GM19324 (cell line): ENCODE results near the gene SLC43A1.

Source experiments
- ATAC-seq: cut with Tn5 transposase; IDR thresholded peaks from one replicate; pipeline ENCODE4 v1.9.1; 2021; ENCODE audit warnings: mild to moderate bottlenecking, moderate library complexity; ENCODE audit not compliant: unreplicated experiment, low FRiP score

Gene SLC43A1

GRCh38 chr11:57530215-57530595, 14.7 kb upstream of the SLC43A1 start:
- no peak for ATAC-seq

DNA sequence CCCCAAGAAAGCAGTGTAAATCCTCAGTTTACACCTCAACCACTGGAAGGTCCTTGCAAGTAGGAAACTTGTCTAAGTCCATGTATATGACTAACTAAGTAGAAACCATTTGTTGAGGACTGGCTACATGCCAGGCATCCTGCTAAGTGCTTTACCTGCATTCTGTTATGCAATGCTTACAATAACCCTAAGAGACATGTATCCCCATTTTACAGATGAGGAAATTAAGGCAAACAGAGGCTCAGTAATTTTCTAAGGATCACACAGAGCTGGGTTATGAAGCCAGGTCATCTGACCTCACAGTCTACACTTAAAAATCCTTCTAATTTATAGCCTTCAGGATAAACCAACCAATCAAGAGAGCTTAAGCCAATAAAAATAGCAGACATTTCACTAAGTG, 13.5 kb upstream of the SLC43A1 start:
- ATAC-seq = no peak

DNA sequence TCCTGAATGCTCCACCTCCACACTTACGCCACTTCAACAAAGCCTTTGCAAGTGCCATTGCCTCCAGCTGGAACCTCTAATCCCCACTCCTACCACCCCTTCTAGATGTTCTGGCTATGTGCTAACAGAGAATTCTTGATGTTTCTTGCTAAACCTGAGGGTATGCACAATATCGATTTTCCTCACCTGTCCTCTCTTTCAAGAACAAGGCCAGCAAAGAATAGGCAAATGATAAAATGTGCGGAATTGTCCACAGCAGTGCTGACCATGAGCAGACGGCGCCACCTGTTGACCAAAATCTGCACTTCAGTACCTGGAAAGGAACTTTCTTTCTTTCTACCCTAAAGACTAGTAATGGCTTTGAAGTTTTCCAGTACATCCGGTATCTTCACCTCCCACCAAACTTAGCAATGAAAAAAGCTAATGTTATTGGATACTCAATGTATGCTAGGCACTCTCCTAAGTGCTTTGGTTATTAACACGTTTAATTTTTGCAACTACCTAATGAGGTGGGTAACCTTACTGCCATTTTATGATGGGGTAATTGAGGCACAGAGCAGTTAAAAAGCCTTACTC, 11.6 kb upstream of the SLC43A1 start:
- no peak for ATAC-seq

- no peak for ATAC-seq
Observed at GRCh38 chr11:57523419-57523818, 7.9 kb upstream of the SLC43A1 start.

- no peak for ATAC-seq
Observed at GRCh38 chr11:57521116-57521515, 5.6 kb upstream of the SLC43A1 start.

DNA sequence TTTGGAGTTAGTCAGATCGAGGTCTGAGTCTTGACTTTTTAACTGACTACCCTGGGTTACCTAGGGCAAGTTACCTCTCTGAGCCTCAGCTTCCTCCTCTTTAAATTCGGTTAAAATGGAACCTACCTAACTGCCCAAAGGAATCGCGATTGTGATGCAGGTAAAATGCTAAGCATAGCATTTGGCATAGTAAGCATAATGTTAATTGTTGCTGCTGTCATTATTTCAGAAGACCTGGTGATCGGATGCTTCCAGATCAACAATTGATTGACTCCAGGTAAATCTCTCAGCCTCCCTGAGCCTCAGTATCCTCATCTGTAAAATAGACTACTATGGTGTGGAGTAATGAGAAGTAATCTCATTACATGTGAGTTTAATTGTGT, 550 bp upstream of the SLC43A1 start:
- no peak for ATAC-seq

DNA sequence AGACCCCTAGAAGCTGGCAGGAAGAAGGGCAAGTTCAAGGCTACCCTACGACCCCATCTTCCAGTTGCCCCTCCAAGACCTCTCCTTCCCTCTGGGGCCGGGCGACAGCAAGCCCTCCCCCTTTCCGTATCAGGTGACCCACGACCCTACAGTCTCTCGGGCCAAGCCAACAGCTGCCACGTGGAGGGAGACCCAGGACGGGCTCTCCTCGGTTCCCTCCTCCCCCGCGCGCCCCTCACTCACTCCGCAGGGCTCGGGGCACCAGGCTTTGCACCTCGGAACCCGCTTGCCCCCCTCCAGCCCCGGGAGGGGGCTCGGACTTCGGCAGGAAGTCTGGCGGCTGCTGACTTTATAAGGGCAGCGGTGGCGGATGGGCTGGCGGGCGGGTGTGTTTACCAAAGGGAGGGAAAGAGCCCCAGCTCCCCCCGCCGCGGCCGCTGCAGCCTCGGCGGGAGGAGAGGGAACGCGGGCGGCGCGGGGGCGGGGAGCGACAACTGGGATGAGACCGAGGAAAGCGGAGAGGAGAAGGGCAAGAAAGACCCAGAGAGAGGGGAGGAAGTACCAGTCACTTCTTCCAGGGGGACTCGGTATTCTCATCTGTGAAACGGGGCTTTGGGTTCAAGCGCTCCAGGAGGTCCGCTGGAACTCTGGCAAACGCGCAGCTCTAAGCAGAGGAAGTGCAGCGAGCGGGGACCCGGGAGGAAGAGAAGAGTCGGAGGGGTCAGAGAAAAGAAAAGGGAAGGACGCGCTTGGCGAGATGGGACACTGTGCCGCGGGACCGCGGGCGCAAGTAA, 767 bp downstream of the SLC43A1 start:
- ATAC-seq = peak; percentile 39

DNA sequence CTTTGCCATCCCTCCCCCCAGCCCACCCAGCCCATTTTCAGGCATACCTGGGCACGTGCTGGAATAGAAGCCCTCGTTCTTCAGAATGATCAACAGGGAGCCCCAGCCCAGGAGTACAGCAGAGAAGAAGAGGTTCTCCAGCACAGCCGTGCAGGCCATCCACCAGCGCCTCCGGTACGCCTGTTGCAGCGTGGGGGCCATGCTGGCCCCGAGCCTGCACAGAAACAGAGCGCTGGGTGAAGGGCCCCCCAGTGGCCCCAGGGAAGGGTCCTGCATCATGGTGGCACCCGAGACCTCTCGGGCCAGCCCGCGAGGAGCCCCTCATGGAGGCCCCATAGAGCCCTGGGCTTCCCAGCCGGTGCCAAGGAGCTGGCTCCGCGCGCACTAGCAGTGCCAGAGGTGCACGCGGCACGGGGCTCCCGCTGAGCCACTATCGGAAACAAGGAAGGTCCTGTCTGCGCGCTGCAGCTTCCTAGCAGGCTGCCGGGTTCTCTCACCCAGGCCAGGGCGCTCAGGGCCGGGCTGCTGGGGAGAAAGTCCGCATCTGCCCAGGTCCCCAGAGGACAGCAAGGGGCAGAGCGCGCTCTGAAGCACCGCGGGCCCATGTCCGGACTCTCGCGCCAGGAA, 1.5 kb downstream of the SLC43A1 start:
- peak; percentile 18 for ATAC-seq

- ATAC-seq = no peak
Observed at GRCh38 chr11:57513452-57513795, 2.1 kb downstream of the SLC43A1 start.

GRCh38 chr11:57512646-57513451, 2.7 kb downstream of the SLC43A1 start:
- no peak for ATAC-seq

- no peak for ATAC-seq
Observed at GRCh38 chr11:57511741-57512430, 3.6 kb downstream of the SLC43A1 start.

DNA sequence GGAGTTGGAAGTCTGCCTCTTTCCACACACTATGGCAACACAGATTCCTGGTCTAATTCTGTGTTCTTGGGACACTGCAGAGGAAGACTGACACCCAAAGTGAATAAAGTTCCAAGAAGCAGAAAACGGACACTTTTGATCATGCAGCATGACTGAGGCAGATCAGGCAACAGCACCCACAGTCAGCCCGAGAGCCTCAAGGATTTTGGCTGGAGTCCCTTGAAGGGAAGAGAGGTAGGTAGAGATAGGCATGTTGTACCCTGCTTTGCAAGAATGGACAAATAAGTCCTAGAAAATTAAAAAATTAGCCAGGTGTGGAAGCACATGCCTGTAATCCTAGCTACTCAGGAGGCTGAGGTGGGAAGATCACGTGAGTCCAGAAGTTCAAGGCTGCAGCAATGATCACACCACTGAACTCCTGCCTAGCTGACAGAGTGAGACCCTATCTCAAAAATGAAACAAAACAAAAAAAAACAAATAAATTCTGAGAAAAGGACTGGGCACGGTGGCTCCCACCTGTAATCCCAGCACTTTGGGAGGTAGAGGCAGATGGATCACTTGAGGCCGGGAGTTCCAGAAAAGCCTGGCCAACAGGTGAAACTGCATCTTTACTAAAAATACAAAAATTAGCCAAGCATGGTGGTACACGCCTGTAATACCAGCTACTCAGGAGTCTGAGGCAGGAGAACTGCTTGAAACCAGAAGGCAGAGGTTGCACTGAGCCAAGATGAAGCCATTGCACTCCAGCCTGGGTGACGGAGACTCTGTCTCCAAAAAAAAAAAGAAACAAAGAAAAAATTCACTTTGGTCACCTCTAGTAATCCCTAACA, 6.9 kb downstream of the SLC43A1 start:
- no peak for ATAC-seq

GRCh38 chr11:57506522-57506921, 9.0 kb downstream of the SLC43A1 start:
- ATAC-seq = no peak

GRCh38 chr11:57504511-57504910, 11.0 kb downstream of the SLC43A1 start:
- ATAC-seq = no peak

- ATAC-seq = no peak
Observed at GRCh38 chr11:57502870-57503269, 12.6 kb downstream of the SLC43A1 start.

- ATAC-seq = no peak
Observed at GRCh38 chr11:57502376-57502775, 13.1 kb downstream of the SLC43A1 start.

- ATAC-seq = no peak
Observed at GRCh38 chr11:57501953-57502352, 13.5 kb downstream of the SLC43A1 start.

- no peak for ATAC-seq
Observed at GRCh38 chr11:57500926-57501325, 14.6 kb downstream of the SLC43A1 start.

DNA sequence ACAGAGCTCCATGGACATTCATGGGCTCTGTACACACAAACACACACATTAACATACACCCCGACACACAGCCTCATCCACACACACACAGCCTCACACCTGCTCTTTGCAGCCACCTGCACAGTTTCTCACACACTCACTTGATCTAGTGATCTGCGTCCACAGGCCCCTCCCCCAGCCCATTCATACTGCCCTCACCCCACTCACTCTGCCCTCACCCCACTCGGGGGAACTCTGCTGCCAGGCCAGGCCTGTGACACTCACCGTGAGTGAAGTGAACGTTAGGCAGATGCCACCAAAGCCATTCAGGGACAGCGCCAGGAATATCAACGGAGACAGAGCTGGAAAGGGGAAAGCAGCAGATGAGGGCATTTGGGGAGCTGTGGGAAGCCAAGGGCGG, 15.0 kb downstream of the SLC43A1 start:
- no peak for ATAC-seq

DNA sequence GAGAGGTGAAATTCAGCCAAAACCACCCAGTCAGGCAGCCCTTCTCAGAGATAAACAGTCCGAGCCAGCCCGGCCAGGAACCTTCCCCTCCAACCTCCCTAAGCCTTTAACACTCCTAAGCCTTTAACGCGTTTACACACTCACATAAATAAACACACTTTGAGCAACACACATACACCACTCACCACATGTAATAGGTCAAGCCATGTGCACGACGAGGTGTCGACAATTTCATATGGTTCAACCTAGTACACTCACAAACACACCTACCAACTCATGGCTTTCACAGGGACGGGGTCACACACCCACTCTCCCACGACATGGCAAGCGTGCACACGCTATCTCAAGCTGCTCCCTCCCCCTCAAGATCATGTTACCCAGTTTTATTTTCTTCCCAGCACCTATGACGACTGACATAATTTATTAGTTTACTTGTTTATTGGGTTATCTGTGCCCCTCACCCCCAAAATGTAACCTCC, 15.5 kb downstream of the SLC43A1 start:
- no peak for ATAC-seq
